Renal cortical epithelial cell (primary cell): ENCODE measurements around the gene SIDT2. TPM values are rescaled to one million over a fixed set of nuclear protein-coding genes. Genes with fewer than 3 reads are reported as not detected.
"Not testable (repeated sequence)": the region's sequence is repeated elsewhere in the genome, so short reads cannot be mapped to it uniquely, and the experiment has no call there.

ENCODE experiments used
- DNase-seq: peaks from one replicate; pipeline ENCODE4 v3.0.0-alpha.2; 2011; ENCODE audit warnings: low read depth
- total RNA-seq: library from RNA; depleted of rRNA; stranded (reverse); fragments of >200 nt; gene quantifications from 2 replicates; pipeline ENCODE4 v1.2.3, GENCODE V29; 2014

The SIDT2 gene
- total RNA-seq, 1 donor from 2014 or later: 35.5 TPM

DNA sequence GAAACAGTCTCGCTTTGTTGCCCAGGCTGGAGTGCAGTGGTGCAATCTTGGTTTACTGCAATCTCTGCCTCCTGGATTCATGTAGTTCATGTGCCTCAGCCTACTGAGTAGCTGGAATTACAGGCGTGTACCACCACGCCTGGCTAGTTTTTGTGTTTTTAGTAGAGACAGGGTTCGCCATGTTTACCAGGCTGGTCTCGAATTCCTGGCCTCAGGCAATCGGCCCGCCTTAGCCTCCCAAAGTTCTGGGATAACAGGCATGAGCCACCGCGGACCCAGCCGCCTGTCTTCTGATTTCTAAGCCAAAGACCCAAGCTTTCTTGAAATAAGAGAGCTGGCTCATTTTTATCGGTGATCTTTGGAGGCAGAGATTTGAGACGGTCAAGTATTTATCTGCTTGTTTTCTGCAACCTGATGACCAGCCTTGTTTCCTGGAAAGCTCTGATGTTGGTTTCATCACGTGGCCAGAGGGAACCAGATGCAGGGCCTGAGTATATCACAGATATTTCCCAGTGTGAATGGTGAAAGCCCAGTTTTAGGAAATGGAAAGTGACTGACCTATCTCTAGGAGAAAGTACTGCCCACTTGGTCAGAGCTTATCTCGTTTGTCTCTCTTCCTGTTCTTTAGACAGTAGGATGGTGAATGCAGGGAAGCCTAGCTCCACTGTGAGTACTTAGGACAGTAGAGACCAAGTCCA, 5.7 kb upstream of the SIDT2 start:
- peak; percentile 79 for DNase-seq

DNA sequence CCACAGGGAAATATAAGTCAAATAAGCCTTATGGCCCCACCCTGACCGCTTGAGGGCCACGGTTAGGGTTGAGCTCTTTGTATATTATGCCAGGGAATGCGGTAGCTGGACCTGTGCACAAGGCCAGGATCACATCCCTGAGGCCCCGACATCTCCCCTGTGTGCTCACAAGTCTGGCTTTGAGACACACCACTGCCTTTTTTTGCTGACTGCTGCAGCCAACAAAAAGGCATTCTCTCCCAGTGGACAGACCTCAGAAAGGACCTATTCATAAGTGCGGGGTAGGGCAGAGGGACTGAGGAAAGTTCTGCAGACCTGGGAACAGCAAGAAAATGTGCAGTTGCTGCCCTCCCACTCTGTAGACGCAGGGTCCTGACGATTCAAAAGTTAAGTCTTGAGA, 3.4 kb upstream of the SIDT2 start:
- DNase-seq: no peak

- DNase-seq: no peak
These were observed 2.8 kb upstream of the SIDT2 start for GRCh38 chr11:117175781-117176180.

GRCh38 chr11:117176186-117176585, 2.4 kb upstream of the SIDT2 start:
- DNase-seq: no peak

GRCh38 chr11:117177534-117178209, 871 bp upstream of the SIDT2 start:
- no peak for DNase-seq

DNA sequence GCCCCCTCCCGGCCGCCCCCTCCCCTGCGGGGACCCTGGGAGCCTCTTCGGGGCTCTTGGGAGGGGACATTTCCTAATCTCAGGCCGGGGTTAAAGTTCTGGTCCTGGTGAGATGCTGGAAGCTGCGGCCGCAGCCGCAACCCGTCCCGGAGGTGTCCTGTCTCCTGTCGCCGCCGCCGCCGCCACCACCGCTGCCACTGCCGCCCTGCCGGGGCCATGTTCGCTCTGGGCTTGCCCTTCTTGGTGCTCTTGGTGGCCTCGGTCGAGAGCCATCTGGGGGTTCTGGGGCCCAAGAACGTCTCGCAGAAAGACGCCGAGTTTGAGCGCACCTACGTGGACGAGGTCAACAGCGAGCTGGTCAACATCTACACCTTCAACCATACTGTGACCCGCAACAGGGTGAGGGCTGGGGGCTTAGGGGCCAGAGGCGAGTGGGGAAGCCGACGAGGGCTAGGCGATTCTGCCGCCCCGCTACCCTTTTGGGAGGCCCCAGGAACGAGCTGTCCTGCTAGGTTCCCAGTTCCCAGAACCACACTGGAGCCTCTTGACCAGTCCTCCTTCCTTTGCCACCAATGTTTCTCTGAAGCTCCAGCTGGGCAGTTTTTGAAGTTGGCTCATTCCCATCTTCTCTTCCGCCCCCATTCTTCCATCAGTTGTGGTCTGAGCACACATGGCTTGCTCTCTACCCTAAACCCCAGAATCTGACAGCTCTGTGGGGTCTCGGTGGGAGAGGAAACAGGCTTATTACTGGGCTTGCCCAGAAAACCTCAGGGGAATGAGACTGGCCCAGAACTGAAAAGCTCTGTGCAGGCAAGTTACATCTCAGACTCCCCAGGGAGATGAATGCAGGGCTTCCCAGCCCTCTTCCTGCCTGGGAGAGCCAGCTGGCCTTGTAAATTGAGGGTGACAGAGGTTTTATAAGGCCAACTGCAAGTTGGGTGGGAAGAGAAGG, 781 bp downstream of the SIDT2 start:
- DNase-seq: no peak

DNA sequence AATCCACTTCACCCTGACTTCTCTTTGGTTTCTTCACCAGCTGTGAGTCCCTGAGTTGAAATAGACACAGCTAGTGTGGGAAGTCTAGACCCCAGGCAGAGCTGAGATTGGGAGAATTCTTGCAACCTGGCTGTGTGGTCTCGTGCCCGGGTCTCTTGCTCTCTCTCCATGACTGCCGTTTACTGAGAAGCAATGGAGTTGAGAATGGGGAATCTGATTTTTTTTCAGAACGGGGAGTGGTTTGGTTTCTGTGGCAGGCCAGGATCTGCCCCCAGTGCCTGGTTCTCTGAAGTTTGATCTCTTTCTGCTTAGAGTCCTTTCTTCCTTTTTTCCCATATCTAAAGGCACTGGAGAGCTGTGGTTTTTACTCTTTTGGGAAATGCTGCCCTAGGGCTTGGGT, 1.5 kb downstream of the SIDT2 start:
- DNase-seq: no peak

DNA sequence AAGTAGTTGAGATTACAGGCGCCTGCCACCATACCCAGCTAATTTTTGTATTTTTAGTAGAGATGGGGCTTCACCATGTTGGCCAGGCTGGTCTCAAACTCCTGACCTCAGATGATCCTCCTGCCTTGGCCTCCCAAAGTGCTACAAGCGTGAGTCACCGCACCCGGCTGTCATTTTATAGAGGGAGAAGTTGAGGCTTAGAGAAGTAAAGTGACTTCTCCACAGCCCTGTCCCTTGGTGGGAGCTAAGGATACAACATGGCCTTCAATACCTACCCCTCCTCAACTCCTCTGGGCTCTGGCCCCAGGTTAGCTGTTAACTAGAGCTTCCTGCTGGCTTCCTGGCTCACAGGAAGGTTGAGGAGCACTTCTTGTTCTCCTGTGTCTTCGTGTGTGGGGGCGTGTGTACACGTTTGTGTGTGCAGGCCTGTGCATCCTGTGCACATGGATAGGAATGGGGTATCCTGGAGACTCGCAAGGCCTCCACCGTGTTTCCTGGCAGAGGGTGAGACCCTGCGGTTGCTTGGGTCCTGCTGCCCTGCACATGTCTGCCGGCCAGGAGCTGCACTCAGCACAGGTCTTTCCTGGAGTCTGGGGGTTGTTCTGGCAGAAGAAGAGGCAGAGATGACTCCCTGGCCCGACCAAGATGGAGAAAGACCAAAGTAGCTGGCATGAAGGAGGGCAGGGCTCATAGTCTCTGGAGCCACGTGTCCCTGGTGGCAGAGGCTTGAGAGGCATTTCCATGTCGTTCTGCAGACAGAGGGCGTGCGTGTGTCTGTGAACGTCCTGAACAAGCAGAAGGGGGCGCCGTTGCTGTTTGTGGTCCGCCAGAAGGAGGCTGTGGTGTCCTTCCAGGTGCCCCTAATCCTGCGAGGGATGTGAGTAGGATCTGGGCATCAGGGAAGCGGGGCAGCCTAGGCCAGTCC, 2.4 kb downstream of the SIDT2 start:
- peak; percentile 40 for DNase-seq

GRCh38 chr11:117181586-117182550, 3.3 kb downstream of the SIDT2 start:
- DNase-seq: no peak

DNA sequence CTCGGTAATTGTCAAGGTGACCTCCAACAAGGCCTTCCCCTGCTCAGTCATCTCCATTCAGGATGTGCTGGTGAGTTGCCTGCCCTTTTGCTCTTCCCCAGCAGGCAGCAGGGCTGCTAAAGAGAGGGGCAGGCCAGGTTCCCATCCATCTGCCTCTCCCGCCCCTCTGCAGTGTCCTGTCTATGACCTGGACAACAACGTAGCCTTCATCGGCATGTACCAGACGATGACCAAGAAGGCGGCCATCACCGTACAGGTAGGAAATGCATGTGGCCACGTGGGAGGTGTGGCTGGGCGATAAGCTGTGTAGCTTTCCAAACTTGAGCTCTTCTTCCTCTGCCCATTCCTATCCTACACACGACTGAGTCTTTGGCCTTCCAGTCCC, 4.0 kb downstream of the SIDT2 start:
- no peak for DNase-seq

GRCh38 chr11:117183178-117183577, 4.6 kb downstream of the SIDT2 start:
- not testable (repeated sequence) for DNase-seq

DNA sequence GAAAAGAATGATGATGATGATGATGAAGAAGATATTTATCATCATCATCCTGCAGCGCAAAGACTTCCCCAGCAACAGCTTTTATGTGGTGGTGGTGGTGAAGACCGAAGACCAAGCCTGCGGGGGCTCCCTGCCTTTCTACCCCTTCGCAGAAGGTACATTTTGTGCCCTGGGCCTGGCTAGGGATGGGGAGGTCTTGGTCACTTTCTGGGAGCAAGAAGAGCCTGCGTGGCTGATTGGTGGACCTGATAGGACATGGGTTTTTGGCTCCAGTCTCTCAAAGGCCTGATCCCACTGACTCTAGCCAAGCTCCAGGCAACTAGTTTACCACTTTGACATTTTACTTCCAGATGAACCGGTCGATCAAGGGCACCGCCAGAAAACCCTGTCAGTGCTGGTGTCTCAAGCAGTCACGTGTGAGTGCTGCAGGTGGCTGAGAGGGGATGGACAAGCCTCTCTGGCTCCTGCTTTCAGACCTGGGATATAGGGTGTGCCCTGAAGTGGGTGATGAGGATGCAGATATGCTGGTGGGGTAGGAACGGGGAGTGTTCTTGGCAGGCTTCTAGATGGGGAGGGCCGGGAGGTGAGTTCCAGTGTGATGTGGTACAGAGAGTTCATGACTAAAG, 5.3 kb downstream of the SIDT2 start:
- DNase-seq: no peak

DNA sequence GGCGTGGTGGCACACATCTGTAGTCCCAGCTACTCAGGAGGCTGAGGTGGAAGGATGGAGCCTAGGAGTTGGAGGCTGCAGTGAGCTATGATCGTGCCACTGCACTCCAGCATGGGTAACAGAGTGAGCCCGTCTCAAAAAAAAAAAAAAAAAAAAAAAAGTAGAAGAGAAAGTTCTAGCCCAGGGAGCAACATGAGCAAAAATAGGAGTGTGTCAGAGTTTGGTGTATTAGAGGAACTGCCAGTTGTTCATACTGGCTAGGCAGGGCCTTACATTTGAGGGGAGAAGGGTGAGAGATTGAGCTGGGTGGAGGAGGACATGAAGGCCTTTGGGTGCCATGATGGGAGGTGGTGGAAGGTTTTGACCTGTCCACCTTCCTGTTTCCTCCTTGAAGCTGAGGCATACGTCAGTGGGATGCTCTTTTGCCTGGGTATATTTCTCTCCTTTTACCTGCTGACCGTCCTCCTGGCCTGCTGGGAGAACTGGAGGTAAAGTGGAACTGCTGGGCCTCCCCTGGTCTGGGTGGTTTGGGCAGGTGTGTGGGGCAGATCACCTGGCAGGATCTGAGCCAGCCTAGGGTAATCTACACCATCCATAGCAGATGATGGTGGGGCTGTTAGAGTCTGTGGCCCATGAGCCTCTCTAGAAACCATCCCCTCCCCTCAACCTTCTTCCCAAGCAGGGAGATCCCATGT, 7.3 kb downstream of the SIDT2 start:
- DNase-seq: no peak

DNA sequence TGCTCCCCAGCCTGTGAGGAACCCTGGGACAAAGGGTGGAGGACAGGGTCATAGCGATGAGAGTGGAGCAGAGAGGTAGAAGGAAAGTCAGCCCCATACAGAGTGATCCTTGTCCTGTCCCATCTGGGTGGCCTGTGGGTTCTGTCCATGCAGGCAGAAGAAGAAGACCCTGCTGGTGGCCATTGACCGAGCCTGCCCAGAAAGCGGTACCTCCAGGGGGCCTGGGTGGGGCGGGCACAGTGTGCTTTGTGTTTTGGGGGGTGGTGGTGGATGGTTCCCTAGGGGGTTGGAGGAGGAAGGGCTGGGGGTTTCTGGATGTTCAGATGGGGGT, 7.9 kb downstream of the SIDT2 start:
- DNase-seq: no peak

DNA sequence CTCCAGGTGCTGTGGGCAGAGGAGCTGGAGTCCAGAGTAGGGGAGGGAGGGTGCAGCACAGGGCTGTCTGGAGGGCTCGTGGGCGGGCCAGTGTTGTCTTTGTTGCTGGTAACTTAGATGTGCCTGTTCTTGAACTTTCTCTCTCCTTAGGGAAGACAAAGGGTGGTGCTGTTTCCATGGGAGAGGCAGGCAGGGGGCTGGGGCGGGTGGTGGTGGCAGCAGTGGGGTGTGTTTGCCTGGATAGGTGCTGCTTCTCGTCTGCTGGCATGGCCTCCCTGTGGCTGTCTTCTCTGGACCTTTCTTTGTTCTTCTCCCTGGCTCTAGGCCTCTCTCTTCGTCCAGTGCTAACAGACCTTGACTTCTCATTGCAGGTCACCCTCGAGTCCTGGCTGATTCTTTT, 8.5 kb downstream of the SIDT2 start:
- no peak for DNase-seq

- no peak for DNase-seq
These were observed 8.9 kb downstream of the SIDT2 start for GRCh38 chr11:117187428-117187798.

DNA sequence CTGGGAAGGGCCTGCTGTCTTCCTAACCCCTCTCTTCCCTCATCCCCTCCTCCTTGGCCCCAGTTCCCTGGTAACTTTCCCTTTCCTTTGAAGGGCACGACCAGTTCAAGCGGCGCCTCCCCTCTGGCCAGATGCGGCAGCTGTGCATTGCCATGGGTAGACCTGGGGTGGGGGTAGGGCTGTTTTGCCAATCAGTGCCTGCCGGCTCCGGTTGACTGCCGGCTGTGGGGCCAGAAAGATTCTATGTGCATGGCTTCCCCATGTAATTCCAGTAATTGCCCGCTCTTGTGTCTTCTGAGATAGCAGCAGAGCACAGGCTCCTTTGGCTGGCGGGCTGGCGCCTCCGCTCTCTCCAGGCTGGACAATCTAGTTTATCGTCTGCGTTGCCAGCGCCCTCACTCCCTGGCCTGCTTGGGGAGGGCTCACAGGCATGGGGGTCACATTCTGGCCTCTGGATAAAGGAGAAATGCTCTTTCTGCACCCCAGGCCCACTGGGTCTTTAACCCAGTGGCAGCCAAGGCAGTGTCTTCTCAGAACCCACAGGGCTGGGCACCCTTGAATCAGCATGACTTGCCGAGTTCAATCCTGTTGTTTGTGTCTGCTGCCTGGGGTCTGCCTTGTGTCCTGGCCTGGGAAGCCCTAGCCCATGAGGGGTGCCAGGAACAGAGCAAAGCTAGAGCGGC, 9.4 kb downstream of the SIDT2 start:
- no peak for DNase-seq

DNA sequence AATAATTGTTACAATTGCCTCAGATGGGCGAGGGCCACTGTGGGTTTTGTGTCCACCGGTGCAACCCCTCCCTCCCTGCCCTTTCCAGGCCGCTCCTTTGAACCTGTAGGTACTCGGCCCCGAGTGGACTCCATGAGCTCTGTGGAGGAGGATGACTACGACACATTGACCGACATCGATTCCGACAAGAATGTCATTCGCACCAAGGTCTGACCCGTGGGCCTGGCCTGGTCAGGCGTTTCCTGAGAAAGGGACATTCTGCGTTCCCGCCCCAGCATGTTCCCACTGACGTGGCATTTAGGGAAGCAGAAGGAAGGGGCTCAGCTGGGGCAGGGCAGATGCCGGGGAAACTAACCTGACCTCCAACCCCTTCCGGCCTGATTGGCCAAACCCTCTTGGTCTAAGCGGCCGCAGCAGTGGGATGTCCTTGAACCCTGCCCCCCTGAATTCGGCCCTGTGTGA, 10.1 kb downstream of the SIDT2 start:
- no peak for DNase-seq
